BJ (cell line): ENCODE results near the gene GLRA1. TPM values are rescaled to one million over a fixed set of nuclear protein-coding genes. Genes with fewer than 3 reads are reported as not detected.

Experiments used
- CTCF ChIA-PET: fragments of 350-600 bp; formaldehyde crosslinking; extraction: SDS; loops from one replicate; lab custom pipeline; 2021; ENCODE audit warnings: antibody characterized with exemption, inconsistent platforms; lab: Yijun Ruan, JAX
- POLR2A ChIA-PET: fragments of 300-600 bp; sonication (Branson Sonifier 250); formaldehyde crosslinking; extraction: SDS; loops from one replicate; lab custom pipeline; 2021; ENCODE audit warnings: antibody characterized with exemption; lab: Charles Lee
- DNase-seq: peaks from one replicate; pipeline ENCODE4 v3.0.0-alpha.2; 2011; ENCODE audit warnings: low read depth
- H3K27me3 ChIP-seq: 2 replicates; pipeline ENCODE4 v1.6.0; 2011; ENCODE audit warnings: low read length; ENCODE audit not compliant: control insufficient read depth, insufficient read depth
- H3K36me3 ChIP-seq: 2 replicates; pipeline ENCODE4 v1.5.1; 2011; ENCODE audit warnings: low read length; ENCODE audit not compliant: control insufficient read depth, insufficient read depth
- H3K4me3 ChIP-seq: 2 replicates; pipeline ENCODE4 v1.5.1; 2011; ENCODE audit warnings: low read depth, mild to moderate bottlenecking, control low read depth, low read length
- polyA plus RNA-seq: library from polyadenylated mRNA; depleted of rRNA; stranded (reverse); fragments of >200 nt; gene quantifications from 2 replicates; pipeline ENCODE4 v1.2.3, GENCODE V29; 2011
- TF ChIP-seq, protein P1 (sequence below): IDR thresholded peaks from 2 replicates; pipeline ENCODE4 v1.5.1; 2011; ENCODE audit warnings: low read depth, mild to moderate bottlenecking, control low read depth, inconsistent platforms, low read length, moderate library complexity; ENCODE audit not compliant: insufficient read depth

The GLRA1 gene
- polyA plus RNA-seq, 1 experiment: not detected

DNA sequence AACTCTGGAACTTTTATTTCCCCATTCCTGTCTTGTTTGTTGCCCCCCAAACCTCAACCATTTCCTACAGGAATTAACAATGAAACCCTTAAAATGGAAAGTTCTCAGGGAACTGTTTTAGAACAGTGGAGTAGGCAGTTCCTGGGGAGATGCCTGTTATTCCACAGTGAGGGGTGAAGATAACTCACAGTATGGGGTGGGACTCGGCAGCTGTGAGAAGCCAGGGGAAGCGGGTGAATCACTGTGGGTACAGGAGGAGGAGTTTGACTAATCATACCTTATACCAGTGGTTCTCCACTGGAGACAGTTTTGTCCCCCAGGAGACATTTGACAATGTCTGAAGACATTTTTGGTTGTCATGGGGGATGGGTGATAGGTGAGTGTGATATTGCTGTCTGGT is 36.9 kb upstream of the GLRA1 start:
- TF ChIP-seq, protein P1, sequence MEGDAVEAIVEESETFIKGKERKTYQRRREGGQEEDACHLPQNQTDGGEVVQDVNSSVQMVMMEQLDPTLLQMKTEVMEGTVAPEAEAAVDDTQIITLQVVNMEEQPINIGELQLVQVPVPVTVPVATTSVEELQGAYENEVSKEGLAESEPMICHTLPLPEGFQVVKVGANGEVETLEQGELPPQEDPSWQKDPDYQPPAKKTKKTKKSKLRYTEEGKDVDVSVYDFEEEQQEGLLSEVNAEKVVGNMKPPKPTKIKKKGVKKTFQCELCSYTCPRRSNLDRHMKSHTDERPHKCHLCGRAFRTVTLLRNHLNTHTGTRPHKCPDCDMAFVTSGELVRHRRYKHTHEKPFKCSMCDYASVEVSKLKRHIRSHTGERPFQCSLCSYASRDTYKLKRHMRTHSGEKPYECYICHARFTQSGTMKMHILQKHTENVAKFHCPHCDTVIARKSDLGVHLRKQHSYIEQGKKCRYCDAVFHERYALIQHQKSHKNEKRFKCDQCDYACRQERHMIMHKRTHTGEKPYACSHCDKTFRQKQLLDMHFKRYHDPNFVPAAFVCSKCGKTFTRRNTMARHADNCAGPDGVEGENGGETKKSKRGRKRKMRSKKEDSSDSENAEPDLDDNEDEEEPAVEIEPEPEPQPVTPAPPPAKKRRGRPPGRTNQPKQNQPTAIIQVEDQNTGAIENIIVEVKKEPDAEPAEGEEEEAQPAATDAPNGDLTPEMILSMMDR: no peak
- no peaks in the 10 kb centered on the region for H3K36me3 ChIP-seq
- CTCF ChIA-PET: no interaction called here
- H3K4me3 ChIP-seq: no peak overlapping the region
- DNase-seq: no peak
- POLR2A ChIA-PET: no interaction called here
- H3K27me3 ChIP-seq: no peaks in the 10 kb centered on the region

DNA sequence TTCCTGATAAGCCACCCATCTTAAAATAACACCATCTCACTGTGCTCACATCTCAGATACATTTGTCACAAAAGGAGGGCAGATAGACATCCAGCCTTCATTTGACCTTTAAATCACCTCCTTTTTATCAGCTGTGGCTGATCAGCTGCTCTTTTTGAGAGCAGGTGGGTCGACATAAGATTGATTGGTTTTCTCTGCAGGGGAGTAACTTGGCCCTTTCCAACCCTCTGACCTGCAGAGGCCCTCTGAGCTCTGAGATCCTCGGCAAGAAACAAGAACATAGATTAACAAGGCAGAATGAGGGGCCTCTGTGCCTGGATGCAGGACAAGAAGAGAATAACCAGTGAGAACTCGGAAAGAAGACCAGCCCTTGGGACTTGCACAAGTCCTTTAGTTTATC is 33.5 kb upstream of the GLRA1 start:
- no peak for DNase-seq
- CTCF ChIA-PET: no interaction called here

DNA sequence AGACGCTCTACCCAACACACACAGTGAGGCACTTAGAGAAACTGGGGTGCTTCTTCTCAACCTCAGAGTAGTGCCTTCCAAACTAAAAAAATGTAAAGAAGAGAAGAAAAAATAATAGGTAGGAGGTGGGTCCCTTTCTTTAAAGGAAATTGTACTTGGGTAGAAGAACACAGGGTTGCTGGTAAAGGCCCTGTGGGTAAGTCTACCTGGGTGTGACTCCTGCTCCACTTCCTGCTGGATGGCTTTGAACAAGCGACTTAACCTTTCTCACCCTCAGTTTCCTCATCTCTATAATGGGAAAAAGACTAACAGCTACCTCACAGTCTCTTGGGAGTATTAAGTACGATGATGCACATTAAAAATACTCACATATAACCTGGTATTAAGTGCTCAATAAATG is 32.1 kb upstream of the GLRA1 start:
- no peak overlapping the region for H3K4me3 ChIP-seq
- CTCF ChIA-PET: interaction anchor here (1.3 kb wide), 1 partner anchor 186 kb away, joined by 6 read pairs; no protein-coding TSS in a partner anchor

More for the DNA sequence above, 33.5 kb upstream of the GLRA1 start:
- Histone ChIP-seq H3K36me3 (no peaks in the 10 kb centered on the region), H3K27me3 (no peaks in the 10 kb centered on the region), H3K4me3 (no peak overlapping the region)
- POLR2A ChIA-PET: no interaction called here
- TF ChIP-seq, protein P1: no peak

DNA sequence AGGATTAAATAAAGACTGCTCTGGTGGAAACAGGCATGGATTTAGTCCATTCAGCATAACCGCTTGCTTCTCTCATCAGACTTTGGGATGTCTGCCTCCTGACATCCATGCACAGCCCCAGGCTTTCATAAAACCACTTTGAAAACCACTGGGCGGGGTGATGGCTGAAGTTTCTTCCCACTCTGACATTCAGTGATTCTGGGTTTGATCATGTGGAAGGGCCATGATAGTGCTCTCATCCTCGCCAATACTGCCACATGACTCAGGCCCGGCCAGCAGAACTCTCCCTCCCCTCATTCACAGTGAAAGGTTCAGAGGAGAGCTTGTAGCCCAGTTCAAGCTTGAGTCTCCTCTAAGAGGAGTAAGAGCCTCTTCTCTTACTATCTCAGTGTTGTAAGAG is 29.6 kb upstream of the GLRA1 start:
- Histone ChIP-seq H3K36me3 (no peaks in the 10 kb centered on the region), H3K27me3 (no peaks in the 10 kb centered on the region), H3K4me3 (no peak overlapping the region)
- ChIA-PET POLR2A (no interaction called here), CTCF (no interaction called here)
- no peak for DNase-seq
- TF ChIP-seq, protein P1: no peak

More for the DNA sequence above, 32.1 kb upstream of the GLRA1 start:
- POLR2A ChIA-PET: no interaction called here
- no peaks in the 10 kb centered on the region for H3K36me3 ChIP-seq
- TF ChIP-seq, protein P1: no peak
- no peaks in the 10 kb centered on the region for H3K27me3 ChIP-seq
- no peak for DNase-seq

DNA sequence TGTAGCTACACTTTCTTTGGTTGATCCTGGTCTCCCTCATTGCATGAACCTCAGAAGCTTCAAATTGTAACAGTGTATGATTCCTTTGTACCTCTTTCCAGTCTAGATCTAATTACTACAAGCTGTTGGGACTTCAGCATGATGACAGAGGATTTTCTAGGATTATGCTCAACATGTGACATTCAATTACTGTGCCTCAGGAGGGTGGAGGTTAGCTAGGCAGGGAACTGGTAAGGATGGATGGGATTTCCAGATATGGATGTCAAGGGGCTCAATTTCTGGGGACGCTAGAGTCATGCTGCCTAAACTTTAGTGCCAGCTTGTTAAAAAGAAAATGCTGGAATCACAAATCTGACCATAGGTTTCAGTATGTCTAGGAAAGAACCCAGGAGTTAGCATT is 29.2 kb upstream of the GLRA1 start:
- H3K36me3 ChIP-seq: no peaks in the 10 kb centered on the region
- TF ChIP-seq, protein P1: no peak
- no peak for DNase-seq
- ChIA-PET CTCF (no interaction called here), POLR2A (no interaction called here)
- no peak overlapping the region for H3K4me3 ChIP-seq
- no peaks in the 10 kb centered on the region for H3K27me3 ChIP-seq
